Upper lobe of left lung (tissue), 6 donors: ENCODE results near the gene BPGM. TPM values are rescaled to one million over a fixed set of nuclear protein-coding genes. Genes with fewer than 3 reads are reported as not detected.

Experiments
- ATAC-seq, 2 donors: fragments of 200-7000 bp; cut with Tn5 transposase; one replicate each; pipeline ENCODE4 v1.9.1; 2022; ENCODE audit warnings: mild to moderate bottlenecking in 2 of 2, moderate library complexity in 2 of 2; ENCODE audit not compliant: low FRiP score in 2 of 2
- DNase-seq, 2 donors: peaks; one replicate each; pipeline ENCODE4 v3.0.0-alpha.2; 2019 to 2020
- H3K27ac ChIP-seq, 4 donors: fragments of 200-600 bp; sonication (generic); one replicate each; pipeline ENCODE4 v1.5.1; 2016 to 2019
- H3K27me3 ChIP-seq, 4 donors: fragments of 200-600 bp; sonication (generic); one replicate each; pipeline ENCODE4 v1.5.1; 2017 to 2019
- H3K36me3 ChIP-seq, 4 donors: fragments of 200-600 bp; sonication (generic); one replicate each; pipeline ENCODE4 v1.5.1; 2016 to 2019
- H3K4me1 ChIP-seq, 4 donors: fragments of 200-600 bp; sonication (generic); one replicate each; pipeline ENCODE4 v1.5.1; 2018 to 2019
- H3K4me3 ChIP-seq, 4 donors: fragments of 200-600 bp; sonication (generic); one replicate each; pipeline ENCODE4 v1.5.1; 2017 to 2019; ENCODE audit warnings: mild to moderate bottlenecking in 2 of 4, moderate library complexity in 1 of 4
- H3K9me3 ChIP-seq, 4 donors: fragments of 200-600 bp; sonication (generic); one replicate each; pipeline ENCODE4 v1.5.1; 2018 to 2019
- CTCF ChIP-seq, 6 experiments: fragments of 450-650 bp in 4 of 6; fragments of 200-600 bp in 2 of 6; sonication (generic) in 2 of 6; IDR thresholded peaks; one replicate each; pipeline ENCODE4 v1.5.1; 2016 to 2019; ENCODE audit warnings: antibody characterized with exemption in 6 of 6
- EP300 ChIP-seq, 4 donors: sonication (generic); formaldehyde crosslinking; IDR thresholded peaks; one replicate each; pipeline ENCODE4 v1.5.1; 2017; ENCODE audit warnings: antibody characterized with exemption in 4 of 4, control low read depth in 2 of 4
- POLR2A ChIP-seq, 4 donors: fragments of 450-650 bp; IDR thresholded peaks; one replicate each; pipeline ENCODE4 v1.5.1; 2016 to 2017; ENCODE audit warnings: antibody characterized with exemption in 4 of 4, mild to moderate bottlenecking in 2 of 4
- POLR2AphosphoS5 ChIP-seq, 2 donors: sonication (generic); formaldehyde crosslinking; IDR thresholded peaks; one replicate each; pipeline ENCODE4 v1.5.1; 2017; ENCODE audit warnings: antibody characterized with exemption in 2 of 2
- WGBS, 2 donors: methylation state at CpG; one replicate each; pipeline ENCODE4 v1.1.5; 2017 to 2018; 5-methylcytosine and 5-hydroxymethylcytosine counted together
- total RNA-seq, 6 donors: library from RNA; depleted of rRNA in 4 of 6; stranded (reverse); fragments of >200 nt in 4 of 6; gene quantifications; one replicate each; pipeline versions ENCODE4 v1.1.0 to v1.2.1, GENCODE V29; 2016 to 2021
- donor health status: DM: no; HTN: no; CAD: no; lungs with moderate emphysema.
- donor health status: DM: no; HTN: yes; CAD: no; lungs with severe emphysema.

The BPGM gene
- total RNA-seq, 6 donors from 2014 or later: 9.5 to 30.7 (median 14.3) TPM

- WGBS, 2 donors: 74 to 81% methylated on average over 3 of the region's 3 CpGs
- Histone ChIP-seq H3K4me1 (no peaks in the 10 kb centered on the region), H3K9me3 (no peaks in the 10 kb centered on the region), H3K27me3 (no peaks in the 10 kb centered on the region), H3K4me3 (no peak overlapping the region), H3K27ac (no peak overlapping the region), H3K36me3 (no peaks in the 10 kb centered on the region)
- no peak for DNase-seq
- no peak for TF ChIP-seq CTCF (IDR thresholded peaks at IDR 0.05)
- no peak for TF ChIP-seq EP300 (IDR thresholded peaks at IDR 0.05)
- TF ChIP-seq POLR2A (IDR thresholded peaks at IDR 0.05): no peak
- TF ChIP-seq POLR2AphosphoS5 (IDR thresholded peaks at IDR 0.05): no peak
- ATAC-seq: no peak
Observed at GRCh38 chr7:134625550-134625949, 21.1 kb upstream of the BPGM start.

- Histone ChIP-seq H3K27me3 (no peaks in the 10 kb centered on the region), H3K27ac (no peak overlapping the region), H3K4me1 (no peaks in the 10 kb centered on the region), H3K9me3 (no peaks in the 10 kb centered on the region), H3K36me3 (no peaks in the 10 kb centered on the region), H3K4me3 (no peak overlapping the region)
- no peak for ATAC-seq
- DNase-seq: no peak
- TF ChIP-seq POLR2AphosphoS5 (IDR thresholded peaks at IDR 0.05): no peak
- TF ChIP-seq POLR2A (IDR thresholded peaks at IDR 0.05): no peak
- no peak for TF ChIP-seq EP300 (IDR thresholded peaks at IDR 0.05)
- no peak for TF ChIP-seq CTCF (IDR thresholded peaks at IDR 0.05)
- WGBS, 2 donors: 91 to 93% methylated on average over 2 of the region's 2 CpGs
Observed at GRCh38 chr7:134627109-134627774, 19.4 kb upstream of the BPGM start.

- Histone ChIP-seq H3K4me3 (no peak overlapping the region), H3K27ac (no peak overlapping the region), H3K36me3 (no peaks in the 10 kb centered on the region), H3K27me3 (no peaks in the 10 kb centered on the region), H3K4me1 (no peaks in the 10 kb centered on the region), H3K9me3 (no peaks in the 10 kb centered on the region)
- ATAC-seq (no peak), DNase-seq (no peak)
- WGBS, 2 donors: 0 to 30% methylated on average over 1 of the region's 1 CpG
- no peak for TF ChIP-seq EP300 (IDR thresholded peaks at IDR 0.05)
- TF ChIP-seq POLR2A (IDR thresholded peaks at IDR 0.05): no peak
- no peak for TF ChIP-seq CTCF (IDR thresholded peaks at IDR 0.05)
- no peak for TF ChIP-seq POLR2AphosphoS5 (IDR thresholded peaks at IDR 0.05)
Observed at GRCh38 chr7:134627775-134628153, 18.9 kb upstream of the BPGM start.

GRCh38 chr7:134629445-134629844, 17.2 kb upstream of the BPGM start:
- TF ChIP-seq EP300 (IDR thresholded peaks at IDR 0.05) (no peak), CTCF (IDR thresholded peaks at IDR 0.05) (no peak), POLR2A (IDR thresholded peaks at IDR 0.05) (no peak), POLR2AphosphoS5 (IDR thresholded peaks at IDR 0.05) (no peak)
- no peaks in the 10 kb centered on the region for H3K36me3 ChIP-seq
- DNase-seq (no peak), ATAC-seq (no peak)
- H3K9me3 ChIP-seq: no peaks in the 10 kb centered on the region
- H3K4me3 ChIP-seq: no peak overlapping the region
- no peak overlapping the region for H3K27ac ChIP-seq
- peaks cover 0 to 6% (median 2%) of the 10 kb centered on the region in 4 donors for H3K4me1 ChIP-seq
- H3K27me3 ChIP-seq: no peaks in the 10 kb centered on the region

- 72 to 80% methylated on average over 1 of the region's 1 CpG for WGBS, 2 donors
- no peaks in the 10 kb centered on the region for H3K9me3 ChIP-seq
- no peaks in the 10 kb centered on the region for H3K27me3 ChIP-seq
- TF ChIP-seq POLR2A (IDR thresholded peaks at IDR 0.05): no peak
- TF ChIP-seq EP300 (IDR thresholded peaks at IDR 0.05): no peak
- TF ChIP-seq POLR2AphosphoS5 (IDR thresholded peaks at IDR 0.05): no peak
- no peak for TF ChIP-seq CTCF (IDR thresholded peaks at IDR 0.05)
- H3K4me1 ChIP-seq: peaks cover 4 to 6% (median 5%) of the 10 kb centered on the region in 4 donors
- no peak overlapping the region for H3K27ac ChIP-seq
- no peaks in the 10 kb centered on the region for H3K36me3 ChIP-seq
- ATAC-seq: no peak
- no peak for DNase-seq
- no peak overlapping the region for H3K4me3 ChIP-seq
Observed at GRCh38 chr7:134630237-134630636, 16.4 kb upstream of the BPGM start.
